GM23248 (cell line): ENCODE measurements around the gene SCN1B. TPM values are rescaled to one million over a fixed set of nuclear protein-coding genes. Genes with fewer than 3 reads are reported as not detected.
"Not testable (repeated sequence)": the region's sequence is repeated elsewhere in the genome, so short reads cannot be mapped to it uniquely, and the experiment has no call there.

Experiments
- DNase-seq: peaks from one replicate; pipeline ENCODE4 v3.0.0-alpha.2; 2015
- H2AFZ ChIP-seq: fragments of 200-600 bp; sonication (generic); 2 replicates; pipeline ENCODE4 v1.6.1; 2016; ENCODE audit warnings: antibody characterized with exemption
- H3F3A ChIP-seq: fragments of 200-600 bp; sonication (generic); 2 replicates; pipeline ENCODE4 v1.6.1; 2016; ENCODE audit warnings: mild to moderate bottlenecking, antibody characterized with exemption, mixed run types; ENCODE audit not compliant: insufficient read depth
- H3K27ac ChIP-seq: fragments of 200-600 bp; sonication (generic); 2 replicates; pipeline ENCODE4 v1.5.1; 2016; ENCODE audit warnings: mild to moderate bottlenecking
- H3K27me3 ChIP-seq: fragments of 200-600 bp; sonication (generic); replicated peaks from 2 replicates; pipeline ENCODE4 v1.6.1; 2016; ENCODE audit warnings: mild to moderate bottlenecking; ENCODE audit not compliant: insufficient read depth
- H3K36me3 ChIP-seq: fragments of 200-600 bp; sonication (generic); 2 replicates; pipeline ENCODE4 v1.6.1; 2016; ENCODE audit warnings: low read depth, mild to moderate bottlenecking
- H3K4me1 ChIP-seq: fragments of 200-600 bp; sonication (generic); 2 replicates; pipeline ENCODE4 v1.6.1; 2016; ENCODE audit warnings: mild to moderate bottlenecking; ENCODE audit not compliant: insufficient read depth
- H3K4me2 ChIP-seq: fragments of 200-600 bp; sonication (generic); one replicate; pipeline ENCODE4 v1.6.1; 2016; ENCODE audit warnings: mild to moderate bottlenecking; ENCODE audit not compliant: unreplicated experiment
- H3K4me3 ChIP-seq: fragments of 200-600 bp; sonication (generic); 2 replicates; pipeline ENCODE4 v1.5.1; 2016; ENCODE audit warnings: mild to moderate bottlenecking
- H3K79me2 ChIP-seq: fragments of 200-600 bp; sonication (generic); 2 replicates; pipeline ENCODE4 v1.6.1; 2016; ENCODE audit warnings: mild to moderate bottlenecking; ENCODE audit not compliant: insufficient read depth
- H3K9ac ChIP-seq: fragments of 200-600 bp; sonication (generic); 2 replicates; pipeline ENCODE4 v1.6.1; 2016; ENCODE audit warnings: mild to moderate bottlenecking
- H3K9me2 ChIP-seq: fragments of 200-600 bp; sonication (generic); 2 replicates; pipeline ENCODE4 v1.6.1; 2016; ENCODE audit warnings: mixed run types, mild to moderate bottlenecking, moderate library complexity; ENCODE audit not compliant: insufficient read depth
- H3K9me3 ChIP-seq: fragments of 200-600 bp; sonication (generic); one replicate; pipeline ENCODE4 v1.6.1; 2017; ENCODE audit warnings: low read depth
- H4K20me1 ChIP-seq: fragments of 200-600 bp; sonication (generic); 2 replicates; pipeline ENCODE4 v1.6.0; 2016; ENCODE audit not compliant: insufficient read depth
- EZH2 ChIP-seq: fragments of 200-600 bp; sonication (generic); IDR thresholded peaks from 2 replicates; pipeline ENCODE4 v1.6.1; 2018; ENCODE audit warnings: antibody characterized with exemption, mild to moderate bottlenecking; ENCODE audit not compliant: insufficient read depth, poor library complexity, severe bottlenecking
- EZH2phosphoT487 ChIP-seq: fragments of 200-600 bp; sonication (generic); IDR thresholded peaks from 2 replicates; pipeline ENCODE4 v1.6.1; 2018; ENCODE audit warnings: antibody characterized with exemption, moderate library complexity, mild to moderate bottlenecking, low read depth; ENCODE audit not compliant: insufficient read depth
- WGBS, 2 experiments: methylation state at CpG; one replicate each; pipeline ENCODE4 v1.1.6; 2015 to 2017; ENCODE audit warnings: low lambda C conversion rate in 2 of 2, low coverage in 1 of 2; ENCODE audit errors: missing lambda C conversion rate in 2 of 2; 5-methylcytosine and 5-hydroxymethylcytosine counted together
- in situ Hi-C: fragments of 300-500 bp; cut with MboI; formaldehyde crosslinking; loops from 2 replicates; pipeline ENCODE4 v1.15.0; 2020
- polyA plus RNA-seq: library from polyadenylated mRNA; unstranded; fragments of >200 nt; fragmentation: Nextera tagmentation; extraction: Ambion mirVana; gene quantifications from 2 replicates; pipeline ENCODE4 v1.2.1, GENCODE V29; 2016
- total RNA-seq: library from RNA; depleted of rRNA; stranded (reverse); fragments of >200 nt; shearing (Covaris generic); gene quantifications from 2 replicates; pipeline ENCODE4 v1.2.3, GENCODE V29; 2014

The SCN1B gene
- total and polyA plus RNA-seq, 2 experiments from 2014 or later, result 1.5 to 1.7 TPM

GRCh38 chr19:35046461-35046860 lies 16.2 kb downstream of the SCN1B start:
- Histone ChIP-seq H3F3A (no peaks in the 10 kb centered on the region), H3K9ac (no peak overlapping the region), H3K4me1 (no peaks in the 10 kb centered on the region), H3K27me3 (no peaks in the 10 kb centered on the region; the same call in 1 of the 2 replicates), H3K36me3 (no peaks in the 10 kb centered on the region), H2AFZ (no peak overlapping the region), H3K4me3 (no peak overlapping the region), H4K20me1 (no peaks in the 10 kb centered on the region), H3K79me2 (no peaks in the 10 kb centered on the region), H3K9me2 (no peaks in the 10 kb centered on the region), H3K27ac (no peak overlapping the region), H3K9me3 (no peaks in the 10 kb centered on the region), H3K4me2 (no peak overlapping the region)
- DNase-seq, result no peak
- WGBS, 2 experiments, result 70 to 75% methylated on average over 5 of the region's 5 CpGs
- no peak for TF ChIP-seq EZH2phosphoT487
- no peak for TF ChIP-seq EZH2
- in situ Hi-C loops, result no loop called here

GRCh38 chr19:35048911-35049411 lies 18.7 kb downstream of the SCN1B start:
- Histone ChIP-seq H3K36me3 (no peaks in the 10 kb centered on the region), H3K27me3 (peaks cover 5% of the 10 kb centered on the region; the same call in 1 of the 2 replicates), H3K9me3 (no peaks in the 10 kb centered on the region), H3K4me3 (no peak overlapping the region), H3K27ac (no peak overlapping the region), H3F3A (no peaks in the 10 kb centered on the region), H3K4me1 (no peaks in the 10 kb centered on the region), H2AFZ (no peak overlapping the region), H3K79me2 (no peaks in the 10 kb centered on the region), H3K9ac (no peak overlapping the region), H3K4me2 (no peak overlapping the region), H3K9me2 (no peaks in the 10 kb centered on the region), H4K20me1 (no peaks in the 10 kb centered on the region)
- no peak for TF ChIP-seq EZH2phosphoT487
- WGBS, 2 experiments, result 30 to 31% methylated on average over 12 of the region's 12 CpGs
- in situ Hi-C loops, result no loop called here
- DNase-seq, result no peak

GRCh38 chr19:35049456-35049855 lies 19.2 kb downstream of the SCN1B start:
- Histone ChIP-seq H3K9me3 (no peaks in the 10 kb centered on the region), H4K20me1 (no peaks in the 10 kb centered on the region), H3K4me2 (no peak overlapping the region), H3K36me3 (no peaks in the 10 kb centered on the region), H3K9ac (no peak overlapping the region), H3K27ac (no peak overlapping the region), H3K9me2 (no peaks in the 10 kb centered on the region), H3K27me3 (peaks cover 5% of the 10 kb centered on the region; the same call in 1 of the 2 replicates), H3K79me2 (no peaks in the 10 kb centered on the region), H3F3A (no peaks in the 10 kb centered on the region), H3K4me3 (no peak overlapping the region), H3K4me1 (no peaks in the 10 kb centered on the region), H2AFZ (no peak overlapping the region)
- DNase-seq, result peak; percentile 16
- TF ChIP-seq EZH2 (no peak), EZH2phosphoT487 (no peak)
- WGBS, 2 experiments, result 40 to 44% methylated on average over 5 of the region's 5 CpGs
- in situ Hi-C loops, result no loop called here

GRCh38 chr19:35050662-35051061 lies 20.4 kb downstream of the SCN1B start:
- H3K36me3 ChIP-seq, DNase-seq, H3K4me1 ChIP-seq, H3K27me3 ChIP-seq, H3F3A ChIP-seq, H3K9me3 ChIP-seq, H3K4me2 ChIP-seq, H3K4me3 ChIP-seq, H3K9me2 ChIP-seq, in situ Hi-C loops, H4K20me1 ChIP-seq, H2AFZ ChIP-seq, H3K9ac ChIP-seq, H3K27ac ChIP-seq, H3K79me2 ChIP-seq: not testable (repeated sequence)
- WGBS, 2 experiments, result 89 to 93% methylated on average over 2 of the region's 2 CpGs

- H3K27me3 ChIP-seq, DNase-seq, H3K79me2 ChIP-seq, H3K4me2 ChIP-seq, H2AFZ ChIP-seq, H3K27ac ChIP-seq, H3K4me1 ChIP-seq, H3K4me3 ChIP-seq, H3K9me2 ChIP-seq, H3K9me3 ChIP-seq, H3K36me3 ChIP-seq, in situ Hi-C loops, H3K9ac ChIP-seq, H4K20me1 ChIP-seq, H3F3A ChIP-seq: not testable (repeated sequence)
- WGBS, 2 experiments, result 76 to 79% methylated on average over 4 of the region's 4 CpGs
Measured at GRCh38 chr19:35051268-35051667, 21.0 kb downstream of the SCN1B start.
